Medulla oblongata (tissue), 1 donor: ENCODE data around the gene KCNC1.

Source experiments
- DNase-seq: peaks from one replicate; pipeline ENCODE4 v3.0.0-alpha.2; 2015; ENCODE audit errors: extremely low spot score

The KCNC1 gene

DNA sequence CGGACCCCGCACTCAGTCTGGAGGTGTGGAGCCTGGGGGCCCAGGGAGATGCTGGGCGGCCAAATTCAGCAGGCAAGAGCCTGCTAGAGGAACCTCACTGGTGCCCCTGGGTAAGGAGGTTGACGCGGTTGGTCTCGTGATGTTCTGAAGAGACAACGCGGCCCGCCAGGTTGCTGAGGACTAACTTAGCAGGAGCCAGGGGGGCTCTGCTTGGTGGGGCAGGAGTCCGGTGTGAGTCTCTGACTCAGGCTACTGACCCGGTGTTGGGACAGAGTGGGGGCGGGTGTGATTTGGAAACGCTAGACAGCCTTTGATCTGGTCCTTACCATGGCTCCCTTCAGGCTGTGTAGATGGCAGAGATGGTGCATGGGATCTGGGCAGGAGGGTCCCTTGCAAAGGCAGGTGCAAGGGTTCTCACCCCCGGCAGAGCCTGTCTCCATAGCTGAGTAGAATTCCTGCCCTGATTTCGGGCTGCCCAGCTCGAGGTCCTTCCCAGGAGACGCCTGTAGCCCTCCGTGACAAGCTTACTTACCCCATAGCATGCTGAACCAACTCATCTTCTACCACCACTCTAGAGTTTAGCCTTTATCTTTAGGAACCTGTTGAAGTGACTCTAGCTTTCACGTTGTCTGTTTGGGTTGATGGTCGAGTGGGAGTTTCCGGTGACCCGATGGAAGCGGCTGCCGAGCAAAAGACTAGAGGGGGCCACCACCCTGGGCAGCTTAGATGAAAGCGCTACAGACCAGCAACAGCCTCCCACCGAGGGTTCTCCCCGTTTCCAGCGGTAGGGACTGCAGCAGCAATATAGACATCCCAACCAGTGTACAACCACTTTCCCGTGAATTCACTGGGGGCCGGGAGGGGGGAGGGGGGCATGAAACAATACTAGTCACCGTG is 38.4 kb downstream of the KCNC1 start:
- no peak for DNase-seq

DNA sequence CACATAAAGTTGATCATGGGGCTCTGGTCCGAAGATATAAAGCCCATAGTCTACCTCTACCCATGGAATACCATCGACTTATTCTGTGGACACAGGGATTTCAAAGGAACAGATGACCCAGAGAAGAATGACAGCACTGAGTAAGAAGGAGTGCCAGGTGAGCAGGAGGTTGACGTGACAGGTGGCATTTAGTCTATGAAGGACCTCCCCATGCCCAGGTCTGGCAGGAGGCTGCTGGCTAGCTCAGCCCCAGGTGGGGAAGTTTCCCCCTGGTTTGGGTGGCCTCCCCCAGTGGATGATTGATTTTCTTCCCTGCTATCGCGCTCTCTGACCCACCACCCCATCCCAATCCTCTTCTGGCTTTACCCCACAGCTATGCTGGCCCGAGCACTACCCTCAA is 39.1 kb downstream of the KCNC1 start:
- DNase-seq = no peak

DNA sequence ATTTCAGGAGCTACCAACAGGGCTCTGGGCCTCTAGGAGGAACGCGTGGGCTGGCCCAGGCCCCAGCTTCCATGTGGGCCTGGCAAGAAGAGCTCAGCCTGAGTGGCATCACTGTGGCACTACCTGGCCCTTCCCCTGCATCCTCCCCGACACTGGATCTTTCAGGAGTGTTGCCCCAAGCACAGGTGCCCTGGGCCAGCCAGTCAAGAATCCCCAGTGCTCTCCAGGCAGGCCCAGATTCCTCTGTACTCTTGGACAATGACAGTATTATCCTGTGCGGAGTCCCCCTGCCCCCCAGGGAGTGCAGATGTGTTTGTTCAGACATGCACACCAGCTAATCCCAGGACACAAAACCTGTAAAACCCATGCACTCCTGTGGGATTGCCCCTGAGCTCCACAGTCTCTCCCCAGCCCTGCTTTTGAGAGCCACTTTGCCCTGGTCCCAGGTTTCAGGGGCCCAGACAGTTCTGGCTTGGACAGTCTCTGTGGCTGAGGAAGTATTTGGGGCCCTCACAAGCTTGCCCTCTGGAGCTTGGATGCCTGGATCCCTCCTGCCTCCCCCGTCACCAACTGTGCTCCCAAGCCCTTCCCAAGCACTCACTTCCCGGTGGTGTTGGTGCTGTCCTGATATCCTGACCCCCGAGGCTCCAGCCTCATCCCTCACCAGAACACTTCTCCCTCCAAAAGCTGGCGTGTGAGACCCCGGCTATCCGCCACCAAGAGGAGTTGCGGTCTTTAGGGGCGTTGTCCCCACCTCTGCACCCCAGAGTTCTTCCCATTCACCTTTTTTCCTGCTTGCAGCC is 39.9 kb downstream of the KCNC1 start:
- no peak for DNase-seq

GRCh38 chr11:17775035-17775348 is 40.4 kb downstream of the KCNC1 start:
- DNase-seq = no peak

GRCh38 chr11:17775507-17776211 is 41.1 kb downstream of the KCNC1 start:
- no peak for DNase-seq

DNA sequence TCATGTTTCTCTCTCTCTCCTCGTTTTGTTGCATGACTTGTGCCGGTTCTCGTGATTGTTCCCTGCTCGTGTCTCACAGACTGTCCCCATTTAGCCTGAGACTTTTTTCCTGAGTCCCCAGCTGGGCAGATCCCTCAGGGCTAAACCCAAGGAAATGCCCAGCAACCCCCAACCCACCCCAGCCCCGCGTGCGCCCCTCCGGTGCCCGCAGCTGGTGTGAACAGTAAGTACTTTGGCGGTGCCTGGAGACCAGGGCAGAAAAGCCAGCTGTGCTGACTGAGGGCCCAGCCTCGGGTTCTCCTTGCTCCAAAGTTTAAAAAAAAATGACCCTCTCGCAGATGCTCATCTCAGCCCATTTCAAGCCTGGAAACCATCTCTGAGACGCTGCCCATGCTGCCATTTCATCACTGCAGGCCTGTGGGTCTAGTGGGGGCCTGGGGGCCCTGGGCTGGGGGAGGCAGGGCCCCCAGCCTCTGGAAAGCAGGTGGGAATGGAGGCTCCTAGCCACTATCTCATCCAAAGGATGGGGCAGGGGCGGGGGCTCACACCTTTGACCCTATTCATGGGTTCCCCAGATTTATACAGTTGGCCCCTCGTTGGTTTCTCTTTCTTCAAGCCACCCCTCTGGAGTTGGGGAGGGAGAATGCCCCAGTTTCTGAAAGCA is 41.8 kb downstream of the KCNC1 start:
- no peak for DNase-seq

DNA sequence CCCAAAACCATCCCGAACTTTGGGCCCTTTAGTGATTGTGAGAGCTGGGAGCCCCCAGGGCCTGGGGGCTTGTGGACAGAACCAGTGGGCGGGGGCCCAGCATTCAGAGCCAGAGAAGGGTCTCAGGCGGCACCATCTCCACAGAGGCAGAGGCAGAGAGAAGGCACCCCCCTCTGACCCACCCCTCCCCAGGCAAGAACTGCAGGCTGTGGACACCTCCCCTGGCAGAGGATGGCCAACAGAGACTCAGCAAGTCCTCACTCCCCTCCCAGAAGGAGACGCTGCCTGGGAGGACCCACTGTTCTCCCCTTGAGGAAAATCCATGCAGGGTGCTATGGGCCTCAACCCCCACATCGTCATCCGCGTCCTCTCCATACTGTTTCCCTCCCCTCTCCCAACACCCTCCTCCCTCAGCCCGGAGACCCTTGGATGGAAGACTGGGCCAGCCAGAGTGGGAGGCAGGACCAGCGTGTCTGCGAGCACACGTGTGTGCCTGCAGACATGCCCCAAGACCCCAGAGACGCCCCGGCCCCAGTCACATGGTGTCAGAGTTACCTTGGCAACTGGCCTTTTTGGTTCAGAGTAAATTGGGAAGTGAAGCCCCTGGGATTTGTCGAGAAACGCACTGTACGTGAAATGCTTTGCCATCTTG is 42.6 kb downstream of the KCNC1 start:
- no peak for DNase-seq

GRCh38 chr11:17777738-17778091 is 43.1 kb downstream of the KCNC1 start:
- no peak for DNase-seq

- no peak for DNase-seq
These were observed 43.8 kb downstream of the KCNC1 start for GRCh38 chr11:17778352-17778751.

- no peak for DNase-seq
These were observed 44.6 kb downstream of the KCNC1 start for GRCh38 chr11:17778956-17779860.

- DNase-seq = no peak
These were observed 45.4 kb downstream of the KCNC1 start for GRCh38 chr11:17779861-17780594.

GRCh38 chr11:17780668-17781067 is 46.1 kb downstream of the KCNC1 start:
- DNase-seq = no peak

DNA sequence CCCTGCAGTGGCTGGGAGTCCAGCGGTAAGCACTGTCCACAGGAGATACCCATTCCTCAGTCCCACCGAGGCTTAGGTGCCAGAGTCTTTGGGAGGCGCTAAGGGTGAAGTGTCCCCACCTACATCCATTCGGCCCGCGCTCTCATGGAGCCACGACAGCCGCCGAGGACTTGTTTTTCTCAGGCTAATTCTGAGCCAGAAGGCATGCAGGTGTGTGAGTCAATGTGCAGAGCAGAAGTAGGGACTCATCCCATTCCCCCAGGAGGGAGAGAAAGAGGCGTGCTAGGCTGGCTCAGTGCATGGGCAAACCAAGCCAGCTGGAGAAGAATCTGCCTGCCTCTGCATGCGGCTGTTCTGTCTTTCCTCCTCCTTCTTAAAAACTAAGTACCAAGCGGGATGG is 46.6 kb downstream of the KCNC1 start:
- DNase-seq = no peak

DNA sequence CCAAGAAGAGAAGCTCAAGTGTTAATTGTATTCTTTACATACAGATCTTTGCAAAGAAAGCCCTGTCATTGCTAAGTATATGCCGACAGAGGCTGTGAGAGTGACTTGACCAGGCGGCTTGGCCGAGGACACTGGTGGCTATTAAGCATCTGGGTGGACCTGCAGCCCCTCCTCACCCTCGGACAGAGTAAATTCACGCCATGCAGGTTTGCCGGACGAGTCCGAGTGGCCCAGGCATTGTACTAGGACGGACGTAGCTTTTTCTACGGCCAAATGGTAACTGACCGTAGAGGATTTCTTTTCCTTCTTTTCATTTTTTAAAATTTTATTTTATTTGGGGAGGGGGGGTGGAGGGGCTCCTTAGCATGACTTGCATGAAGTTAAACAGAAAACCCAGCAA is 47.0 kb downstream of the KCNC1 start:
- no peak for DNase-seq

GRCh38 chr11:17782145-17782544 is 47.6 kb downstream of the KCNC1 start:
- no peak for DNase-seq

- DNase-seq = no peak
These were observed 48.2 kb downstream of the KCNC1 start for GRCh38 chr11:17782603-17783337.

DNA sequence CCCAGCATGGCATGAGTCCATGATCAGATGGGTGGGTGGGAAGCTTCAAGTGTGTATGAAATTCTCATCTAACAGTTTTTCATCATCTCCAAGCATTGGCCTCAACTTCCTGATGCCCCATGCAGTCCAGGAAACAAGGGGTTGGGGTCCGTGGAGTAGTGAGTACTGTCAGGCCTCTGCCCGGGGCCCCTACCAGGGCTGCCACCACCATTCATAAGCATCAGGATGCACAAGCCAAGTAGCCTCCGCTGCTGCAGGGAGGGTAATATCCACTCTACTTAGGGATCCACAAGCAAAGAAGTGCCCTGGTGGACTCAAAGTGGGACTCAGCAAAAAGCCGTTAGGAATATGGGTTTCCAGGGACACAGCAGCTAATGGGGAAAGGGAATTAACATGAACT is 49.3 kb downstream of the KCNC1 start:
- DNase-seq = no peak

- DNase-seq = no peak
These were observed 52.4 kb downstream of the KCNC1 start for GRCh38 chr11:17786824-17787525.
